Vagina (tissue), 2 donors: ENCODE results near the gene ABHD16A. TPM values are rescaled to one million over a fixed set of nuclear protein-coding genes. Genes with fewer than 3 reads are reported as not detected.

ENCODE experiments used
- DNase-seq, 2 donors: peaks; one replicate each; pipeline ENCODE4 v3.0.0-alpha.2; 2017; ENCODE audit errors: extremely low spot score in 2 of 2
- H3K27ac ChIP-seq: fragments of 200-600 bp; sonication (generic); one replicate; pipeline ENCODE4 v1.5.1; 2019
- H3K27me3 ChIP-seq: fragments of 200-600 bp; sonication (generic); one replicate; pipeline ENCODE4 v1.5.1; 2019
- H3K36me3 ChIP-seq, 2 donors: fragments of 200-600 bp; sonication (generic); one replicate each; pipeline ENCODE4 v1.5.1; 2017 to 2019
- H3K4me1 ChIP-seq: fragments of 200-600 bp; sonication (generic); one replicate; pipeline ENCODE4 v1.5.1; 2019
- H3K4me3 ChIP-seq, 2 donors: fragments of 200-600 bp; sonication (generic); 1 replicate in 1 of 2; 2 replicates in 1 of 2; pipeline ENCODE4 v1.5.1; 2016 to 2019
- H3K9me3 ChIP-seq: fragments of 200-600 bp; sonication (generic); one replicate; pipeline ENCODE4 v1.5.1; 2019
- POLR2A ChIP-seq, 2 donors: fragments of 450-650 bp; IDR thresholded peaks; one replicate each; pipeline ENCODE4 v1.6.1; 2017; ENCODE audit warnings: antibody characterized with exemption in 2 of 2, mild to moderate bottlenecking in 2 of 2, moderate library complexity in 2 of 2
- POLR2AphosphoS5 ChIP-seq, 2 donors: sonication (generic); formaldehyde crosslinking; IDR thresholded peaks; one replicate each; pipeline ENCODE4 v1.9.0; 2017; ENCODE audit warnings: antibody characterized with exemption in 2 of 2, mild to moderate bottlenecking in 2 of 2, low read depth in 1 of 2; ENCODE audit not compliant: insufficient read depth in 1 of 2
- intact Hi-C: fragments of 100-400 bp; cut with DNase I; formaldehyde crosslinking; loops from one replicate; pipeline ENCODE4 v1.15.1; 2023
- total RNA-seq: library from RNA; depleted of rRNA; stranded (reverse); fragments of >200 nt; gene quantifications from one replicate; pipeline ENCODE4 v1.2.3, GENCODE V29; 2016
- TF ChIP-seq, protein P1 (sequence below), 3 experiments: fragments of 450-650 bp in 2 of 3; fragments of 200-600 bp in 1 of 3; sonication (generic) in 1 of 3; IDR thresholded peaks; one replicate each; pipeline ENCODE4 v1.5.1; 2017 to 2019; ENCODE audit warnings: antibody characterized with exemption in 3 of 3, mild to moderate bottlenecking in 2 of 3, moderate library complexity in 2 of 3

Gene ABHD16A
- total RNA-seq, 1 donor from 2014 or later = 53.0 TPM

DNA sequence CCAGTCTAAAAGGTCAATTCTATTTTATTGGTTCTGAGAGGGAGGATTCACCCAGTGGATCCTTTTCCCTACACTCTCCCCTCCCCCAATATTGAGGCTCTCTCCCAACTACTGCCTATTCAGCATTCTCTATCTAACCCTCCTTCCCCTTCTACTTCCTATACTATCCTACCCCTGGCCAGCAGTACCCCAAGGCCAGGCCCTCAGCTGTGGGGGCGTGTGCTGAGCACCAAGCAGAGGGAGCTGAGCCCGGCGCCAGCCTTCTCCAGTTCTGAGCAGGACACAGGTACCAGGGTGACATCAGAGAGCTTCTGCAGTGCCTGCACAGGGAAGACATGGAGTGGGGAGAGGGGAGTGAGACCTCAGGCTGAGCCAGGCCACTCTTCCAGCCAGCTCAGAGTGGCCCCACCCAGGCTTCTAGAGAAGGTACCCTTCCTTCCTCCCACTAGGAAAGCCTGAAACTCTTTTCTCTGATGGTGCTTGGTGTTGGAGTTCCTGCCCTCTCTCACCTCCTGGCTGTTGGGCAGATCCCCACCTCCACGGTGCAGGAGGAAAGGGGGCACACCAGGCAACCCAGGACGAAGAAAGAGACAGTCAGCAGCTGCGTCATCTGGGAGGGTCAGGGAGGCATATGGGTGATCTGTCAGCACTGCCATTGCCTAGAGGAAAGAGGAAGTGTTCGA lies 24.1 kb upstream of the ABHD16A start:
- Histone ChIP-seq H3K36me3 (peaks cover 0 to 26% of the 10 kb centered on the region in 2 donors), H3K9me3 (no peaks in the 10 kb centered on the region), H3K27ac (peak overlapping the region; percentile 99), H3K27me3 (no peaks in the 10 kb centered on the region), H3K4me3 (no peak overlapping the region), H3K4me1 (peaks cover 39% of the 10 kb centered on the region)
- intact Hi-C loops = loop anchor here (5.0 kb wide), 1 partner anchor 105 kb away; no protein-coding TSS in a partner anchor
- no peak for DNase-seq
- TF ChIP-seq, protein P1, sequence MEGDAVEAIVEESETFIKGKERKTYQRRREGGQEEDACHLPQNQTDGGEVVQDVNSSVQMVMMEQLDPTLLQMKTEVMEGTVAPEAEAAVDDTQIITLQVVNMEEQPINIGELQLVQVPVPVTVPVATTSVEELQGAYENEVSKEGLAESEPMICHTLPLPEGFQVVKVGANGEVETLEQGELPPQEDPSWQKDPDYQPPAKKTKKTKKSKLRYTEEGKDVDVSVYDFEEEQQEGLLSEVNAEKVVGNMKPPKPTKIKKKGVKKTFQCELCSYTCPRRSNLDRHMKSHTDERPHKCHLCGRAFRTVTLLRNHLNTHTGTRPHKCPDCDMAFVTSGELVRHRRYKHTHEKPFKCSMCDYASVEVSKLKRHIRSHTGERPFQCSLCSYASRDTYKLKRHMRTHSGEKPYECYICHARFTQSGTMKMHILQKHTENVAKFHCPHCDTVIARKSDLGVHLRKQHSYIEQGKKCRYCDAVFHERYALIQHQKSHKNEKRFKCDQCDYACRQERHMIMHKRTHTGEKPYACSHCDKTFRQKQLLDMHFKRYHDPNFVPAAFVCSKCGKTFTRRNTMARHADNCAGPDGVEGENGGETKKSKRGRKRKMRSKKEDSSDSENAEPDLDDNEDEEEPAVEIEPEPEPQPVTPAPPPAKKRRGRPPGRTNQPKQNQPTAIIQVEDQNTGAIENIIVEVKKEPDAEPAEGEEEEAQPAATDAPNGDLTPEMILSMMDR (IDR thresholded peaks at IDR 0.05) = no peak
- TF ChIP-seq POLR2AphosphoS5 (IDR thresholded peaks at IDR 0.05; ENCODE audit: insufficient read depth in 1 of 2, low read depth in 1 of 2) = no peak
- TF ChIP-seq POLR2A (IDR thresholded peaks at IDR 0.05) = no peak

DNA sequence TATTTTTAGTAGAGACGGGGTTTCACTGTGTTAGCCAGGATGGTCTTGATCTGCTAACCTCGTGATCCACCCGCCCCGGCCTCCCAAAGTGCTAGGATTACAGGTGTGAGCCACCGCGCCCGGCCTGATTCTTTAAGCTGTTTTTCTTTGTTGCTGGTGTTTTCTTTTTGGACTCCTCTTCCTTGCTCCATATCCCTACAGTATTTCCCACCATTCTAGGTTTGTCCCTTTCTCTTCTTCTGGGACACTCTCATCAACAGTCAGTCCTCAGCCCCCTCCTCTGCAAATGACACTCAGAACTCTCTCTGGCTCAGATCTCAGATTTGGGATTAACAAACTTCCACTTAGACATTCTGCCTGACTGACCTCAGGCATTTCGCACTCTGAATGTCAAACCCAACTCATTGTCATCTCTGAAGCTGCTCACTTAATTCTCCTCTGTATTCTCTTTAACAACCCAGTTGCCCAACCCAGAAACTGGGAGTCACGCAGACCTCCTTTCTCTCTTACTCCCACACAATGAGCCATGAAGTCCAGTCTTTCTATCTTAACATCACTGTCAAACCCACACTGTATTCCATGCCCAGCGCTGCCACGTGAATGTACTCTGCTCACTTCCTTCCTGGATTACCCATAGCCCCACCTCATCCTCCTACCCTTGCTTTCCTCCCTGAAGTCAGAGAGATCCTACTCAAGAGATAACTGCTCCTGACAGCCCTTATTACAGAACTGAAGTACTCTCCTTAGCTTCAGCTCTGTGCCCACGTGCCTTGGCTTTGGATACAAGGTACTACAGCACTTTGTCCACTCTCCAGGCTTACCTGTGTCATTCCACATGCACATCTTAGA lies 22.6 kb upstream of the ABHD16A start:
- Histone ChIP-seq H3K9me3 (no peaks in the 10 kb centered on the region), H3K4me3 (no peak overlapping the region), H3K36me3 (peaks cover 0 to 14% of the 10 kb centered on the region in 2 donors), H3K27me3 (no peaks in the 10 kb centered on the region), H3K4me1 (peaks cover 36% of the 10 kb centered on the region), H3K27ac (no peak overlapping the region)
- TF ChIP-seq POLR2AphosphoS5 (IDR thresholded peaks at IDR 0.05; ENCODE audit: insufficient read depth in 1 of 2, low read depth in 1 of 2) (peak in 1 of 2 donors; percentile 15), POLR2A (IDR thresholded peaks at IDR 0.05) (no peak)
- TF ChIP-seq, protein P1 (IDR thresholded peaks at IDR 0.05) = no peak
- no peak for DNase-seq
- intact Hi-C loops = loop anchor here (5.0 kb wide), 1 partner anchor 107 kb away; no protein-coding TSS in a partner anchor

DNA sequence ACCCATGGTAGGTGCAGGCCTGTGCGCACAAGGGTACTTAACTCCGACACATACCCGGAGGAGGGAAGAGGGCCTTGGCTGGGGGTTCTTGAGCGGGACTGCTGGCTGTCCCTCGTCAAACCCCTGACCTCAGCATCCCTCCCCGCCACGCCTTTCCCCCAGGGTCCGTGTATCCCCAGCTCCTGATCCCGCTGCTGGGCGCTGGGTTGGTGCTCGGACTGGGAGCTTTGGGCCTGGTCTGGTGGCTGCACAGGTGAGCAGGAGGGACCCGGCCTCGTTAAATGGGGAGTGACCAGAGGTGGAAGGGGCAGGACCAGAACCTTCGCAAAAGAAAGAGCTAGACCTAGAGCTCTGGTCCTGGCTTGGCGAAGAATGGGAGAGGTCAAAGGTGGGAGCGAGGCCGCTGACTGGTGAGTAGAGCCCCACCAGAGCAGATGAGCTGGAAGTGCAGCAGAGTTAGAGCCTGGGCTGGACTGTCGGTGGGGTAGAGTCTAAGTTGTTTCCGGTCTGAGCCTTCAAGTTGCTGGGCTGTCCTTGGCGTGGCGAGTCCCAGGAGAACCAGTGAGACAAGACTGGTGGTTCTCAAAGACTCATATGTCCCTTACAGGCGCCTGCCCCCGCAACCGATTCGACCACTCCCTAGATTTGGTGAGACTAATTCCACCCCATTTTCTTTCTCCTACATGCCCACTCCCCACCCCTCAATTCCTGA lies 21.0 kb upstream of the ABHD16A start:
- Histone ChIP-seq H3K4me3 (no peak overlapping the region), H3K27me3 (no peaks in the 10 kb centered on the region), H3K27ac (no peak overlapping the region), H3K36me3 (peaks cover 0 to 14% of the 10 kb centered on the region in 2 donors), H3K9me3 (no peaks in the 10 kb centered on the region), H3K4me1 (peaks cover 32% of the 10 kb centered on the region)
- intact Hi-C loops = no loop called here
- TF ChIP-seq POLR2AphosphoS5 (IDR thresholded peaks at IDR 0.05; ENCODE audit: insufficient read depth in 1 of 2, low read depth in 1 of 2) (no peak), POLR2A (IDR thresholded peaks at IDR 0.05) (no peak)
- TF ChIP-seq, protein P1 (IDR thresholded peaks at IDR 0.05) = no peak
- DNase-seq = no peak

GRCh38 chr6:31723245-31723979 lies 20.3 kb upstream of the ABHD16A start, which contains the start of gene MPIG6B:
TSS of gene MPIG6B (plus strand) at chr6:31723373. CDS start at chr6:31723384, 11 bp downstream.
- DNase-seq = no peak
- Histone ChIP-seq H3K9me3 (no peaks in the 10 kb centered on the region), H3K36me3 (peaks cover 0 to 14% of the 10 kb centered on the region in 2 donors), H3K27me3 (no peaks in the 10 kb centered on the region), H3K27ac (no peak within 1 kb of the TSS), H3K4me3 (no peak within 1 kb of the TSS), H3K4me1 (peaks cover 32% of the 10 kb centered on the region)
- TF ChIP-seq, protein P1 (IDR thresholded peaks at IDR 0.05) = no peak
- TF ChIP-seq POLR2AphosphoS5 (IDR thresholded peaks at IDR 0.05; ENCODE audit: insufficient read depth in 1 of 2, low read depth in 1 of 2) (no peak), POLR2A (IDR thresholded peaks at IDR 0.05) (no peak)
- intact Hi-C loops = no loop called here
